Thoracic aorta (tissue), 2 donors: Measurements from ENCODE around the gene ACTRT2. TPM values are rescaled to one million over a fixed set of nuclear protein-coding genes. Genes with fewer than 3 reads are reported as not detected.

Source experiments
- ATAC-seq: fragments of 150-250 bp; one replicate; pipeline ENCODE4 v1.8.0; 2017; ENCODE audit warnings: low read depth; ENCODE audit not compliant: insufficient number of reproducible peaks, low FRiP score
- DNase-seq: peaks from one replicate; pipeline ENCODE4 v3.0.0-alpha.2; 2020; ENCODE audit warnings: low spot score
- H3K27ac ChIP-seq, 2 donors: fragments of 200-600 bp; sonication (generic); 1 replicate in 1 of 2; 2 replicates in 1 of 2; pipeline ENCODE4 v1.5.1; 2016; ENCODE audit warnings: mild to moderate bottlenecking in 2 of 2, moderate library complexity in 2 of 2
- H3K27me3 ChIP-seq: fragments of 200-600 bp; sonication (generic); replicated peaks from 2 replicates; pipeline ENCODE4 v1.6.0; 2016; ENCODE audit warnings: mild to moderate bottlenecking; ENCODE audit not compliant: insufficient read depth
- H3K36me3 ChIP-seq: fragments of 200-600 bp; sonication (generic); one replicate; pipeline ENCODE4 v1.5.1; 2016
- H3K4me1 ChIP-seq, 2 donors: fragments of 200-600 bp; sonication (generic); 1 replicate in 1 of 2; 2 replicates in 1 of 2; pipeline versions ENCODE4 v1.5.1 to v1.6.0; 2016; ENCODE audit warnings: low read depth in 2 of 2, mild to moderate bottlenecking in 1 of 2; ENCODE audit not compliant: control insufficient read depth in 1 of 2
- H3K4me3 ChIP-seq: fragments of 200-600 bp; sonication (generic); 2 replicates; pipeline ENCODE4 v1.5.1; 2016; ENCODE audit warnings: mild to moderate bottlenecking
- H3K9me3 ChIP-seq: fragments of 200-600 bp; sonication (generic); 2 replicates; pipeline ENCODE4 v1.5.1; 2016
- total RNA-seq, 2 donors: library from RNA; depleted of rRNA; stranded (reverse); fragments of >200 nt; gene quantifications; one replicate each; pipeline versions ENCODE4 v1.1.0 to v1.2.3, GENCODE V29; 2016
- TF ChIP-seq, protein P1 (sequence below): fragments of 200-600 bp; sonication (generic); IDR thresholded peaks from one replicate; pipeline ENCODE4 v1.5.1; 2019; ENCODE audit warnings: antibody characterized with exemption

ACTRT2 gene
- total RNA-seq, 2 donors from 2014 or later = not detected

DNA sequence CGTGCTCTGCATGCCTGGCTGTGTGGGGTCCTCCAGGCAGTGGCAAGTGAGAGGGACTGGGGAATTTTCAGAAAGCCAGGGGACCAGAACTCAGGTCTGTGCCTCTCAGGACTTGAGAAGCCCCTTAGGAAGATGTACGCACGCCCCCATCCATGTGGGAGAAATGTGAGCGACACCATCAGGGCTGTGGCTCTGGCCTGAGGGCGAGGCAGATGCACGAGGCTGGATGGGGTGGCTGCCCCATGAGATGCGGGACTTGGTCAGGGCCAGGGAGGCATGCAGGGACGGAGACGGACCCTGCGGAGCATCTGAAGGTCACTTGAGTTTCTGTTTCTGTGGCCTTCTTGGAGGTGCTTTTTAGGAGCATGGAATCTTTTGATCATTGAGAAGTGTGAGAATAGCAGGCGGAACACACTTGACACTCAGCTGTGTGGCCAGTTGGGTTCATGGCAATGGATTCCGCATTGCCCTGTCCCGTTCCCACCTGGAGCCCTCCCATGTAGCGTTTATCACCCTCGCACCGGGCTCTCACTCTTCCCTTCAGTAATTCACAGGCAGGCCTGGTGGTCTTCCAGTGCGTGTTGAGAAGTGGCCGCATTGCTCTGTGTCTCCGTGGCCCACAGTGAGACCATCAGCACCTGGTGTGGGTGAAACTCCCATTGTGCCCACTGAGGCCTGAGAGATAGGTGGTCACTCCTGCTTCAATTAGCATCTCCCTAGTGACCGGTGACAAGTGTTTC, 30.7 kb upstream of the ACTRT2 start:
- Histone ChIP-seq H3K4me3 (no peak overlapping the region), H3K36me3 (no peaks in the 10 kb centered on the region), H3K27me3 (no peaks in the 10 kb centered on the region), H3K9me3 (no peaks in the 10 kb centered on the region), H3K4me1 (peaks cover 0 to 8% of the 10 kb centered on the region in 2 donors), H3K27ac (no peak overlapping the region)
- no peak for ATAC-seq
- no peak for DNase-seq
- TF ChIP-seq, protein P1, sequence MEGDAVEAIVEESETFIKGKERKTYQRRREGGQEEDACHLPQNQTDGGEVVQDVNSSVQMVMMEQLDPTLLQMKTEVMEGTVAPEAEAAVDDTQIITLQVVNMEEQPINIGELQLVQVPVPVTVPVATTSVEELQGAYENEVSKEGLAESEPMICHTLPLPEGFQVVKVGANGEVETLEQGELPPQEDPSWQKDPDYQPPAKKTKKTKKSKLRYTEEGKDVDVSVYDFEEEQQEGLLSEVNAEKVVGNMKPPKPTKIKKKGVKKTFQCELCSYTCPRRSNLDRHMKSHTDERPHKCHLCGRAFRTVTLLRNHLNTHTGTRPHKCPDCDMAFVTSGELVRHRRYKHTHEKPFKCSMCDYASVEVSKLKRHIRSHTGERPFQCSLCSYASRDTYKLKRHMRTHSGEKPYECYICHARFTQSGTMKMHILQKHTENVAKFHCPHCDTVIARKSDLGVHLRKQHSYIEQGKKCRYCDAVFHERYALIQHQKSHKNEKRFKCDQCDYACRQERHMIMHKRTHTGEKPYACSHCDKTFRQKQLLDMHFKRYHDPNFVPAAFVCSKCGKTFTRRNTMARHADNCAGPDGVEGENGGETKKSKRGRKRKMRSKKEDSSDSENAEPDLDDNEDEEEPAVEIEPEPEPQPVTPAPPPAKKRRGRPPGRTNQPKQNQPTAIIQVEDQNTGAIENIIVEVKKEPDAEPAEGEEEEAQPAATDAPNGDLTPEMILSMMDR = no peak

DNA sequence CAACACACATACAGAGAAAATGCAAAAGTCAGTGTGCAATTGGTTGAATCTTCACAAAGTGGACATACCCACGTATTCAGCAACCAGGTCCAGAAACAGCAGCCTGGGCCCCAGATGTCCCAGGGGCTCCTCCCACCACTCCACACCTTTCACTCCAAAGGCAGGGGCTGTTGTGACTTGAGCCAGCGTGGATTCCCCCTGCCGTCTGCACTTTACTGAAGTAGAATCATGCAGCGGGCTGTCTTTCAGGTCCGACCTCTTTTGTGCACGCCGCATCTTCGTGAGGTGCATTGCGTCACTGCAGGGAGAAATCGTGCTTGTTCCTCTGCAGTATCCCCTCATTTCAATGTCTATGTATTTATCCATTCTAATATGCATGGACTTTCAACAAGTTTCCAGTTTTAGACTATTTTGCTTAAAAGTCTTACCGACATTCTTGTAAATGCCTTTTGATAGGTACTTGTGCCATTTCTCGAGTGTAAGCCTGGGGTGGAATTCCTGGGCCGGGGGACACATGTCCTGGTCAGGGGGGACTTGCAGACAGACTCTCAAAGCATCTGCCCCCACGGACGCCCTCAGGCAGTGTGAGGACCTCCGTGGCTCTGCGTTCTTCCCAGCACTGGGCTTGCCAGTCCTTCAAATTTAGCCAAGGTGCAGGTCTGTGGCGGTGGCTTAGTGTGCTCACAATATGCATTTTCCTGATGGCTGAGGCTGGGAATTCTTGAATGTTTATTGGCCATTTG, 29.3 kb upstream of the ACTRT2 start:
- H3K9me3 ChIP-seq = no peaks in the 10 kb centered on the region
- H3K4me3 ChIP-seq = no peak overlapping the region
- ATAC-seq = no peak
- TF ChIP-seq, protein P1 = no peak
- DNase-seq = no peak
- peaks cover 0 to 8% of the 10 kb centered on the region in 2 donors for H3K4me1 ChIP-seq
- no peak overlapping the region for H3K27ac ChIP-seq
- H3K27me3 ChIP-seq = no peaks in the 10 kb centered on the region
- H3K36me3 ChIP-seq = no peaks in the 10 kb centered on the region

DNA sequence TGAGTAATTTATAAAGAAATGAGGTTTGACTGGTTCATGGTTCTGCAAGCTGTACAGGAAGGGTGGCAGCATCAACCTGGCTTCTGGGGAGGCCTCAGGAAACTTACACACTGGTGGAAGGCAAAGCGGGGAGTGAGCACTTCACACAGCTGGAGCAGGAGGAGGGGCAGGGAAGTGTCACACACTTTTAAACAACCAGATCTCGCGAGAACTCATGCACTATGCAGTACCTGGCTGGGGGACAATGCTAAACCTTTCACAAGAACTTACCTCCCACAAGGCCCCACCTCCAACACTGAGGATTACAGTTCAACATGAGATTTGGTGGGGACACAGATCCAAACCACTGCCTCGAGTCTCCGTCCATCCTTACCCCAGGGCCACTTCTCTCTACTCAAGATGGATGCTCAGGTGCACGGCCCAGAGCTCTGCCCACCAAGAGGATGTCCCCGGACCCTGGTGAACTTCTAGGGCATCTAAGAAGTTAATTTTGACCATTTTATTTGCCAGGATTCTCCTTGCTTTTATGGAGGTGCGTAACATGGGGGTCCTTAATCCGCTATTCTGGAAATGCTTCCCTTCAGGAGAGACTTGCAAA, 22.7 kb upstream of the ACTRT2 start:
- TF ChIP-seq, protein P1 = no peak
- no peaks in the 10 kb centered on the region for H3K27me3 ChIP-seq
- H3K27ac ChIP-seq = peak overlapping the region; percentile 45 to 68
- no peaks in the 10 kb centered on the region for H3K36me3 ChIP-seq
- DNase-seq = no peak
- ATAC-seq = no peak
- no peaks in the 10 kb centered on the region for H3K9me3 ChIP-seq
- peak overlapping the region; percentile 47 for H3K4me3 ChIP-seq
- peaks cover 16 to 48% of the 10 kb centered on the region in 2 donors for H3K4me1 ChIP-seq

DNA sequence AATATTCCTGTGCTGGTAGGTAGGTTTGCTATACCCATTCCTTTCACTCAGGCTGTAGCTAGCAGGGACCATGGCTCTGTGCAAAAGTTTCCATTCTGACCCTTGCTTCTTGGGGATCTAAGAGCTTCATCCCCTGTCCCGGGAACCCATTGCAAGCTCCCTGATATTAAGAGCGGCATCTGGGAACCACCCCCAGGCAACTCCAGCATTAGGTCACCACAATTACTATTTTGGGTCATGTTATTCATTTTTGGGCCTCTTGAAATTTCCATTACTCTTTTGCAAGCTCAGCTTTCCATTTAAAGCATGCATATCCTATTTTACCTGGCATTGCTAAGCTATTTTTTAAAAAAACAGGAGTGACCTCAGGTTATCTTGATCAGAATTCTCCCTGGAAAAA, 22.1 kb upstream of the ACTRT2 start:
- H3K36me3 ChIP-seq = no peaks in the 10 kb centered on the region
- no peaks in the 10 kb centered on the region for H3K27me3 ChIP-seq
- no peaks in the 10 kb centered on the region for H3K9me3 ChIP-seq
- H3K4me1 ChIP-seq = peaks cover 16 to 53% of the 10 kb centered on the region in 2 donors
- DNase-seq = no peak
- peak; percentile 61 for ATAC-seq
- TF ChIP-seq, protein P1 = no peak
- H3K4me3 ChIP-seq = peak overlapping the region; percentile 47
- H3K27ac ChIP-seq = peak overlapping the region; percentile 45 to 68

DNA sequence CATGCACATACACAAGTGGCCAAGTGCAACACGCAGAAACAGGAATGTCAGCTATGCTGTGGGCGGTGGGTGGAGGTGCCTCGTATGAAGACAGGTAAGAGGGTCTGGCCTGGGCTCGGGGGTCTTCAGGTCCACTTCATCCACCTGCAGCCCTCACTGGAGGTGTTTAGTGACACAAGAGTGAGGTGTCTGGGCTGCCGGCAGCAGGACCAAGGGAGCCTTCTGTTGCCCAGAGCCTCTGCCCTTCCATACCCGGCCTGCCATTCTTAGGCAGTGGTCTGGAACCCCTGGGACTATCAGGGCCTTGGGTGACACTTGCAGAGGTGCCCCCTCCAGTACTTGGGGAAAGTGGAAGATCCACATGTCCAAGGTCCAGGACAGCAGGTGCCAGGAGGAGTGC, 21.7 kb upstream of the ACTRT2 start:
- peak; percentile 32 for ATAC-seq
- peaks cover 16 to 58% of the 10 kb centered on the region in 2 donors for H3K4me1 ChIP-seq
- no peaks in the 10 kb centered on the region for H3K27me3 ChIP-seq
- peak overlapping the region; percentile 39 to 68 for H3K27ac ChIP-seq
- H3K4me3 ChIP-seq = no peak overlapping the region
- TF ChIP-seq, protein P1 = no peak
- no peaks in the 10 kb centered on the region for H3K9me3 ChIP-seq
- H3K36me3 ChIP-seq = no peaks in the 10 kb centered on the region
- DNase-seq = no peak
